GM19438 (cell line): ENCODE data around the gene ICA1L.
"Not testable (repeated sequence)": the region's sequence is repeated elsewhere in the genome, so short reads cannot be mapped to it uniquely, and the experiment has no call there.

ENCODE experiments used
- ATAC-seq: cut with Tn5 transposase; IDR thresholded peaks from one replicate; pipeline ENCODE4 v1.9.1; 2021; ENCODE audit warnings: low read depth; ENCODE audit not compliant: unreplicated experiment

The ICA1L gene

DNA sequence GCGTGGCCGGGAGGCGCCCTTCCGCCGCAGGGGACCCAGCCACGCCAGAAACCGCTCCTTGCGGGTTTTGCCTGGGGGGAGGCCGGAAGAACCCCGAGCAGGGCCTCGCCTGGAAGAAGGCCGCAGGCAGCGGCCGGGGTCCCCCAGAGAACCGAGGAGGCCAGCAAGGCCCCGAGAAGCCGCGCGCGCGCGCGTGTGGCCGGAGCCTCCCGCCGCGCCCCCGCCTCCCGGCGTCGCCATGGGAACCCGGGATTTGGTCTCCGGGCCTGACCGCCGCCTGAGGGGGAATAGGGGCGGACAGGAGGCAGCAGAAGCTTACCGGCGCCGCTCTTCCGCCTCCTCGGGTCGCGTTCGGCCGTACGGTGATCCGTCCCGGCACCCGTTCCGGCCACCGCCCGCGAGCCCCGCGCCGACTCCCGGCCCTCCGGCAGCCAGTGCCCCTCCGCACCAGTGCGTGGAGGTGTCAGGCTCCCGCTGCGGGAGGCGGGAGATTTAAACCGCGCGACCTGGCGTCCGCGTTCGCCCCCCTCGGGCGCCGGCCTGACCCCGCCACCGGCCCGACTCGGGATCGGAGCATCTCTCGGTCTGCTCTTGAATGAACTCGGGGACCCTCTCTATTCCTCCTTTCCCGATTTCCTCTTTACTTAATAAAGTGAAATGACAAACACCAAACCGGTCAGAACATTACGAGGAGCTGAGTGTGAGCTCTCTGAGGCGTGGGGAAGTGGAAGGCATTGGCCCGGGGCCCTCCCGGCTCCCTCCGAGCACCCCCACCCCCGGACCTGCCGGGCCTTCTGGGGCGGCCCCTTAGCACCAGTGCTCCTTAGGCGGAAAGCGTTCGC, at the start of gene ICA1L:
TSS of gene ICA1L (minus strand) at position 467 of the 842 bp plus-strand sequence. CDS start 42,757 bp downstream, outside the sequence.
- peak; percentile 60 for ATAC-seq

DNA sequence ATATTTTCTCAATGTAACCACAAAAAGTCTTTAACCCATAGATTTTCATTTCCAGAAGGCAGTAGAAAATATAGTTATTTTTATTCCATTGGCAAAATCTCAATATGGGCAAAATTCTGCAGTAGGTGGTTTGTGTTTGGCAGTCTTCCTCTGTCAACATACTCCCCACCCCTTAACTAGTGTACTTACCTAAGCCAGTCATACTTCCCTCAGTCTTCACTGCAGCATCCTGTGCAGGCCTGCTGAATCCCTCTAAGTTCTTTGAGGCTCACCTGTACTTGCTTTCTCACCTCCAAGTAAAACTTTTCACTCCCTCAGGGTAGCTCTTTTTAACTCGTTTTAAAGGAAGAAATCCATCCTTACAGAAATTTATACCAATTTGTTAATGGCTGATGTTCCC, 47.3 kb upstream of the ICA1L start:
- no peak for ATAC-seq

DNA sequence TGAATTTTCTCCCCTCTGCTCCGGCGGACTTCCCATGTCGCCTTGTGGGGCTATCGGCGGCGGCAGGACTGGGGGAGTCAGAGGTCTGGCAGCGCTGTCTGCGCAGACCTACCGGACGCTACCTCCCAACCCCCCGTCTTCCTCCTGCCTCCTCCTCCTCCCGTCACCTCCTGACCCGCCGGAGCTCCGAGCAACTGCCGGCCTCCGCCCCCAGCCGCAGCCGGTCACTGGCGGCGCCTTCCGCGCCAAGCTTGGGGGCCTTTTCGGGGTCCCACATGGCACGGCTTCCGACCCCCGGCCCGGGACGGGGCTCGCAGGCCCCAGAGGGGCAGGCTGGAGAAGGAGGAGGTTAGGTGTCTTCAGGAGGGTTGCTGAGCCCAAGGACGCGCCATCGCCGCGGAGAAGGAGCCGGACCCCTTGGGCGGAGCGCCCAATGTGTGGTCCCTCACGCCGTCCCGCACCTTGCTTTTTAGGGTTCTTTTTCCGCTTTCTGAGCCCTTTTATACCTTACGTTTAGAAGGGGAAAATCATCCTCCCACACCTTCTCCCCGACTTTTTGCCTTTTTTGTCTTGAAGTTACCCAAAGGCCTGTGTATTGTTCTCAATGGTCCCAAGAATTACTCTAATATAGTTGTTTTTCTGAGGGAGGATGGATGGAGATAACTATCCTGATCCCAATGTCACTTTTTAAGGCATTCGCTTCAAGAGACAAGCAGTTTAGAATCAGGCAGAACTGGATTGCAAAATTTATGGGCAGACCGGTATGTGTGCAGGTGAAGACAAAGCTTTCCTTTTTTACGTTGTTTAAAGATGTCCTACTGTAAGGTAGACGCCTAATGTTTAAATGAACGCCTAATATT, 41.0 kb upstream of the ICA1L start:
- ATAC-seq = peak; percentile 49

DNA sequence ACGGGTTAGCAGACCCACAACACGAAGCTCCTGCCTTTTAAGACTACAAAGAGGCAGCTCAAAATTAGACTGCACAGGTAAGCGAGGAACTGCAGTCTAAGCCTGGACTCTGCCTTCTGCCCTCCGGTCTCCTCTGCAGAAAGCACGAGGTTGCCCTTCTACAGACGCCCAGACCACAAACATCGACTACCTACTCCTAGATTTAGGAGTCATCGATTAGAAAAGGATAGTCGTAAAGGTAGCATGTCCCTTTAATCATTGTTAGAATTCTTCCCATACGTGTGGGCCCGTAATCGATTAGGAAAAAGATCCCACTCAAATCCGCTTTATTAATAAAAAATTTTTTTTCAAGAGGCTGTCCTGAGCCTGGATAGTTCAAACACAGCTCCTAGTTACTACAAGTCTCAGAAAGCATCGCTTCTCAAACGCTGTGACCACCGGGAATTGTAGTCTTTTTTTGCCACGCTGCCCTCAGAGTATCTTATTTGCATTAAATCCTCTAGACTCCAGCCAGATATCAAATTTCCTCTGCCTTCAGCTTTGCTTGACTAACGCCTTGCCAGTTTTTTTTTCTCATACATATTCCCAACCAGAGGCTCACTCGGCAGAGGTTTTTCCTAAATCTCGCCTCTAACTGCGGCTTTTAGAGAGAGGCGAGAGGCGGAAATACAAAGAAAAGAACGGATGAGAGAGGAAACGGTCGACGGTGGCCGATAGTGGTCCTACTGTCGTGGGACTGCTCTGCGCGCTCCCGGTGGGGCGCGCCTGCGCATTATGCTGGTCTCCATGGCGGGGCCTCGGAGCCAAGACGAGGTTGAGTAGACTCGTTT, 40.2 kb upstream of the ICA1L start, which contains the start of the genes CARF and WDR12:
TSS of gene CARF (plus strand) at position 764 of the 830 bp plus-strand sequence. CDS start 29,628 bp downstream, outside the sequence.
TSS of gene WDR12 (minus strand) at position 162 of the 830 bp plus-strand sequence. CDS start 197 bp downstream, outside the sequence.
- peak; percentile 65 for ATAC-seq

DNA sequence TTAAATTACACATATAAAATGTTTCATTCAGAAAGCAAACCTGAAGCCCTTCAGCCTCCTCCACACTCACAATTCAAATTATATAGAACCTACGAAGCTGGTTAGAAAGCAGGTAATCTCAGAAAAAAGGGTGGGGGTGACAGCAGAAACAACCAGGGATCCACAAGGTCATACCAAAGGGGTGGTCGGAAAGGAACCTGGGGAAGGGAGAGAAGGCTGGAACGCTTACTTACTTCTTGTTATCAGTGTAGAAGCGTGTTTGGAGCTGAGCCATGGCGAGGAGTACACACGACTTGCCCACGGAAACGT, 39.6 kb upstream of the ICA1L start:
- ATAC-seq = peak; percentile 11

DNA sequence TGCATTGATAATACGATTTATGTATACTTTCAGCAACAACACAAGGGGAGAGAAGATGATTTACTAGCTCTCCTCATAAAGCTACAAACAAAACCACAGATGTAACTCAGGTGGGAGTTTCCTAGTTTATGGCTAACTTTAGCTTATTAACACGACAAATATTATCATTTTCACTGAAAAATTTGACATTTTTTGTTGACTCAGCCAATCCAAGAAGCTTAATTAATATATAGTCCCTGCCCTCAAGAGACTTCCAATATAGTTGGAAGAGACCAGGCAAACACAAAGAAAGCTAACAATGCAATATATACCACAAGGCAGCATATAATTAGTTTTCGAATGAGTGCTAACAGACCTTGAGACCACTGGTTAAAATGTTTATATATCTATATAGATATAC, 39.1 kb upstream of the ICA1L start:
- no peak for ATAC-seq

DNA sequence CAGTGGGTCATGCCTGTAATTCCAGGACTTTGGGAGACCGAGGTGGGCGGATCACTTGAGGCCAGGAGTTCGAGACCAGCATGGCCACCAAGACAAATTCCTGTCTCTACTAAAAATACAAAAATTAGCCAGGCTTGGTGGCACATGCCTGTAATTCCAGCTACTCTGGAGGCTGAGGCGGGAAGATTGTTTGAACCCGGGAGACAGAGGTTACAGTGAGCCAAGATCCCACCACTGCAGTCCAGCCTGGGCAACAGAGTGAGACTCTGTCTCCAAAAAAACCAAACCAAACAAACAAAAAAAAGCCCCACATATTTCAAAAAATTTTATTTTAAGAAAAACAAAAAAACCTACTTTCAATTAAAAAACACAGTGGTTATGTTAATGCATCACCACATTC, 38.7 kb upstream of the ICA1L start:
- not testable (repeated sequence) for ATAC-seq

DNA sequence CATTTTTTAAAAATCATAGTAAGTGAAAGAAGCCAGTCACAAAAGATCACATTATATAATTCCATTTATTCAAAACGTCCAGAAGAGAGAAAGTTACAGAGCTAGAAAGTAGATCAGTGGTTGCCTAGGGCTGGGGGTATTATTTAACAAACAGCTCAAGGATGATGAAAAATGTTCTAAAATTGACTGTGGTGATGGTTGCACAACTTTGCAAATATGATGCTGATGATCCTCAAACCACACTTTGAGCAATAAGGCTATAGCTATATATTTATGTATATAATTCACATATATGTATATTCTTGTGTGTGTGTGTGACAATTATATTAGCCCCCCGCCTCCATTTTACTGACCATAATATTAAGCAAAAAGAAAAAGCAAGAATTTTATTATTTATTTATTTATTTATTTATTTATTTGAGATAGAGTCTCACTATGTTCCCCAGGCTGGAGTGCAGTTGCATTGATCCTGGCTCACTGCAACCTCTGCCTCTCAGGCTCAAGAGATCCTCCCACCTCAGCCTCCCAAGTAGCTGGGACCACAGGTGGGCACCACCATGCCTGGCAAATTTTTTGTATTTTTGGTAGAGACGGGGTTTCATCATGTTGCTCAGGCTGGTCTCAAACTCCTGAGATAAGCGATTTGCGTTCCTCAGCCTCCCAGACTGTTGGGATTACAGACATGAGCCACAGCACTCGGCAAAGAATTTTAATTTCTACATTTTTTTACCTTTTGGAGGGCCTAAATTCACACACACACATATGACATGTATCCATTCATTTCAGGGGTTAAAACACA, 38.0 kb upstream of the ICA1L start:
- no peak for ATAC-seq

DNA sequence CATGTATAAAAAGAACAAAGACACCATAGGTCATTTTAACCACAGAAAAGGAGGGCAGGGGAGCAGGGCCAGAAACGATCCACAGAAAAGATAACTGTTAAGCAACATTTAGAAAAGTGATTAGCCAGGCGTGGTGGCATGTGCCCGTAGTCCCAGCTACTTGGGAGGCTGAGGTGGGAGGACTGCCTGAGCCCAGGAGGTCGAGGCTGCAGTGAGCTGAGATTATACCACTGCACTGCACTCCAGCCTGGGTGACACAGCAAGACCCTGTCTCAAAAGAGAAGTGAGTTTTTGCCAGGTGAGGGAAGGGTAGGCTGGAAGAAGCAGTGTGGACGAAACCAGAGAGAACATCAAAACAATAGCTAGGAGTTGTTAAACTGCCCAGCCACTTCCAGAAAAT, 36.6 kb upstream of the ICA1L start:
- no peak for ATAC-seq

DNA sequence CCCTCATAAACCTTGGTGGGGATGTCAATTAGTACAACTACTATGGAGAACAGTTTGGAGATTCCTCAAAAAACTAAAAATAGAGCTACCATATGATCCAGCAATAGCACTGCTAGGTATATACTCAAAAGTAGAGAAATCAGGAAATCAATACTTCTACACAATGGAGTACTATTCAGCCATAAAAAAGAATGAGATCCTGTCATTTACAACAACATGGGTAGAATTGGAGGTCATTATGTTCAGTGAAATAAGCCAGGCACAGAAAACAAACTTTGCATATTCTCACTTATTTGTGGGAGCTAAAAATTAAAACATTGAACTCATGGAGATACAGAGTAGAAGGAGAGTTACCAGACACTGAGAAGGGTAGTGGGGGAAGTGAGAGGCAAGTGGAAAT, 33.9 kb upstream of the ICA1L start:
- ATAC-seq = not testable (repeated sequence)

DNA sequence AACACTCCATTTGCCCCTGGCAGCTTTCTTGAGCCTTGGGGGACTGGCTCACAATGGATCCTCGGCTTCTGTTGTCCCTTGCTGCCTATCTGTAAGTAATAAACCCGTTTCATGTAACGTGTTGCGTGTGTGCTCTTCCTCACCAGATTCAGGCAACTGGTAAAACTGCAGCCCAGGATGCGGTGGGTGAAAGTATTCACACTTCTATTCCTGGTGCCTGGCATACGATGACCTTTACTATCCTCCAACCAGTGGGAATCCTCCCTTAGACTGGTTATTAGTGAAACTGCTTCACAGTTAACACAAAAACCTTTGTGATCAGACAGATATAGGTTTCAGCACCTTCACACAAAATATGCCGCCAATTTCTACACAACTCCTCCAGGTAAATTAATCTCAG, 13.6 kb upstream of the ICA1L start:
- no peak for ATAC-seq

DNA sequence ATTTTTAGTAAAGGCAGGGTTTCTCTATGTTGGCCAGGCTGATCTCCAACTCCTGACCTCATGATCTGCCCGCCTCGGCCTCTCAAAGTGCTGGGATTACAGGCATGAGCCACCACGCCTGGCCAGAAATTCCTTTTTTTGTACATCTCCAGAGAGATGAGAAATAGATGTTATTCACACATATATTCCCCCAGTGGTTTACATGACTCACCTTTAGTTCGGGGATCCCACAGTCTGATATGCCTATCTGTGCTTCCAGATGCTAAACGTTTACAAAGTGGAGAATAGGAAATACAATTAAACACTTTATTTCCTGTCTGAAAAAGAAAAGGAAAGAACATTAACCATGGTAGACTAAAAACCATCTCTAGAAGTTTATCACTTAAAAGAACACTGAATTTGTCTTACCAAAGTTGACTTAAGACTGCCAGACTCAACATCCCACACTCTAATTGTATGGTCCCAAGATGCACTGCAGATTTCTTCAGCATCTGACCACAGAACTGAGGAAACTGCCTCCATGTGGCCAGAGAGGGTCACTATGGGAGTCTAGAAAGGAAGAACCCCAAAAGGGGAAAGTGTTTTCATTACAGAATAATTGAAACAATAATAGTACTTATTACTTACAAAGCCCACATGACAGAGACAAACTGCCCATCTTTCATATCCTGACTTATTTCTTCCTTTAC, 12.6 kb upstream of the ICA1L start:
- ATAC-seq = no peak

DNA sequence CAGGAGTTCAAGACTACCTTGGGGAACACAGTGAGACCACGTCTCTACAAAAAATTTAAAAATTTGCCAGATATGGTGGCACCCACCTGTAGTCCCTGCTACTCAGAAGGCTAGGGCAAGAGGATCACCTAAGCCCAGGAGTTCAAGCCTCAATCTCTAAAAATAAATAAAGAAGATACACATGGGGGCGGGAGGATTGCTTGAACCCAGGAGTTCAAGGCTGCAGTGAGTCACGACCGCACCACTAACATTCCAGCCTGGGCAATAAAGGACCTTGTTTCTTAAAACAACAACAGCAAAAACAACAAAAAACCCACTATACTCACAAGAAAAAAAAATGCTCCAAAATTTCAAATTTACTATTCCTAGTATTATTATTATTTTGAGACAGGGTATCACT, 10.0 kb upstream of the ICA1L start:
- no peak for ATAC-seq

DNA sequence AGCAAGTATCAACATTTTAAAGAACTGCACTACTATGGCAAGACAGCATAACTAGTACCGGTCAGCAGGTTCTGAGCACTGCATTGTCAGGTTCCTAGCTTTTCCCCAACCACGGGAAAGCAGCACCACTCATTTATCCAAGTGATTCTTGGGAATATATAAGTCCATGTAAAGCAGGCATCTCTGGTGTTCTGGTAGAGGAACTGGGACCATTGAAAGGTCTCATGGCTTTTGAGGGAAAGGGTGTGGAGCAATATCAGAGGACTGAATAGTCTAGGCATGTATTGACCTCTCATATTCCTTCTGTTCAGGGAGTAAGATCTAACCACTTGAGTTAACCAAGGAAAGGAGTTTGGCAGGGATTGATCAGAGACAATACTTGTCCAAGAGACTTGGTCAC, 6.1 kb upstream of the ICA1L start:
- ATAC-seq = no peak

DNA sequence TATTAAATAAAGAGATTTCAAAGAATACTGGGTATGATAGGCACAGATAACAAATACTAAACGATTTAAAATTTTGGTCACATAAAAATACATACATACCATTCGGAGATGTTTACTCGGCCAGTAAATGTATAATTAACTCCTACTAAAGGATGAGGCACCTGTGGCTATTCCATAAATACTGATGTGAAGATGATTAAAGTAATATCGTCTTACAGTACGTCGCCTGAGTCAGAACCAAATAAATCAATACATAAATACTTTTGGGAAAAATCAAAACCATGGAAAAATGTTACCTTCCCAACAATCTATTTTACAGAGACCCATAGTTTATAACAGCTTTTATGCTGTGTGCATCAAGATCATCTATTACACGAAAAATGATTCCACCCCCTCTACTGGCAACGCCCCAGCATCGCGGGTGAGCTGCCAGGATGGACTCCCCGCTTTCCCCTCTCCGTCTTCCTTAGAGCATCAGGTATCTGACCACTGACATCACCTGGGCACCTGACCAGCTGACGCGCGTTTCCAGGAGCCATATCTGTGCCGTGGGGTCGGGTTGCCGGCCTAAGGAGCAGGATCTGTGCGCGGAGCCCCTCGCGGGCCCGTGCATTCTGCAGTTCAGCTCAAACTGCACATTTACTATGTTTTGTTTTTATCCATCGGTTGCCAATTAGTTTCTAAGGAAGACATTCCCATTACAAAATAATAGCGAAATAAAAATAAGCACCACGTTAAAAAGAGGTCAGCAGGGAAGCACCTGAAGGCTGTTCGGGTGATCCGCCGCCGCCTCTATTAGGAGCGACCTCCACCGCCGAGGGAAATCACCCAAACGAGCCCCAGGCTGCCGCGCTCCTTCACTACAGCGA, 901 bp downstream of the ICA1L start:
- peak; percentile 77 for ATAC-seq

DNA sequence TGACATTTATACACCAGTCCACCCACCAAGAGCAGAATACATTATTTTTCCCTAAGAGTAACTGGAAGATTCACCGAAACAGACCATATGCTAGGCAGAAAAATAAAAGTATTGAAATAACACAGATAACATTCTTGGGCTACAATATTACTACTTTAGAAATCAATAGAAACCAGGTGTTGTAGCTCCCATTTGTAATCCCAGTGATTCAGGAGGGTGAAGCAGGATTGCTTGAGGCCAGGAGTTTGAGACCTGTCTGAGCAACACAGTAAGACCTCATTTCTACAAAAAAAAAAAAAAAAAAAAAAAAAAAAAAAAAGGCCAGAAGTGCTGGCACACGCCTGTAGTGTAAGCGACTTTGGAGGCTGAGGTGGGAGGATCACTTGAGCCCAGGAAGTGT, 9.6 kb downstream of the ICA1L start:
- no peak for ATAC-seq

DNA sequence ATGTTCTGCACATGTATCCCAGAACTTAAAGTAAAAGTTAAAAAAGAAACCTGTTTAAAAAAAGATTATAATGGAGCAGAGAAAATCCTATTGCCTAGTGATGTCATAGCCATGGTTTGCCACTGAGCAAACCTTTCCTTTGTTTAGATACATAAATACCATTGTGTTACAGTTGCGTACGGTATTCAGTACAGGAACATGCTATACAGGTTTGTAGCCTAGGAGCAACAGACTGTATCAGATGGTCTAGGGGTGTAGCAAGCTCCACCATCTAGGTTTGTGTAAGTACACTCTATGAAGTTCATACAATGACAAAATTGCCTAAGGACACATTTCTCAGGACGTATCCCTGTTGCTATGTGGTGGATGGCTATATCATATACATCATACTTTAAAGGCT, 13.0 kb downstream of the ICA1L start:
- no peak for ATAC-seq

DNA sequence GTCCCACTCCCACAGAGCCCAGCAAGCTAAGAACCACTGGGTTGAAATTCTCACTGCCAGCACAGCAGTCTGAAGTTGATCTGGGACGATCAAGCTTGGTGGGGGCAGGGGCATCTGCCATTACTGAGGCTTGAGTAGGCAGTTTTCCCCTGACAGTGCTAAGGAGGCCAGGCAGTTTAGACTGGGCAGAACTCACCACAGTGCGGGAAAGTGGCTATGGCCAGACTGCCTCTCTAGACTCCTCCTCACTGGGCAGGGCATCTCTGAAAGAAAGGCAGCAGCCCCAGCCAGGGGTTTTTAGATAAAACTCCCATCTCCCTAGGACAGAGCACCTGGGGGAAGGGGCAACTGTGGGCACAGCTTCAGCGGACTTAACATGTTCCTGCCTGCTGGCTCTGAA, 22.2 kb downstream of the ICA1L start:
- ATAC-seq = not testable (repeated sequence)
